A673 (cell line): Measurements from ENCODE around the gene MARCO. TPM values are rescaled to one million over a fixed set of nuclear protein-coding genes. Genes with fewer than 3 reads are reported as not detected.

Experiments used
- BruUV-seq: library from RNA; stranded (reverse); fragments of 400-500 nt; replicated peaks from 2 replicates; lab custom pipeline; 2021; lab: Mats Ljungman, UMichigan
- CTCF ChIA-PET: fragments of 300-600 bp; sonication (Branson Sonifier 250); formaldehyde crosslinking; loops from one replicate; lab custom pipeline; 2022; ENCODE audit warnings: antibody characterized with exemption; lab: Charles Lee
- POLR2A ChIA-PET: fragments of 300-600 bp; sonication (Branson Sonifier 250); formaldehyde crosslinking; loops from one replicate; lab custom pipeline; 2022; ENCODE audit warnings: antibody characterized with exemption; ENCODE audit not compliant: low non-redundant PET; lab: Charles Lee
- DNase-seq: peaks from one replicate; pipeline ENCODE4 v3.0.0-alpha.2; 2015; ENCODE audit warnings: low spot score
- H3K27ac ChIP-seq: fragments of 200-600 bp; sonication (generic); 2 replicates; pipeline ENCODE4 v1.5.1; 2016; ENCODE audit warnings: mixed run types, low read depth, mild to moderate bottlenecking, mixed read lengths, antibody characterized with exemption, low read length; ENCODE audit not compliant: poor library complexity, severe bottlenecking
- H3K27me3 ChIP-seq: fragments of 200-600 bp; sonication (generic); replicated peaks from 2 replicates; pipeline ENCODE4 v1.6.1; 2017; ENCODE audit warnings: mixed run types, low read depth, mild to moderate bottlenecking, mixed read lengths, antibody characterized with exemption, low read length; ENCODE audit not compliant: insufficient read depth, poor library complexity
- H3K36me3 ChIP-seq: fragments of 200-600 bp; sonication (generic); 2 replicates; pipeline ENCODE4 v1.6.1; 2016; ENCODE audit warnings: mixed run types, mild to moderate bottlenecking, mixed read lengths, antibody characterized with exemption, low read length; ENCODE audit not compliant: insufficient read depth, poor library complexity, severe bottlenecking
- H3K4me1 ChIP-seq: fragments of 200-600 bp; sonication (generic); 2 replicates; pipeline ENCODE4 v1.6.1; 2017; ENCODE audit warnings: mixed run types, mild to moderate bottlenecking, mixed read lengths, antibody characterized with exemption, low read length; ENCODE audit not compliant: insufficient read depth, poor library complexity, severe bottlenecking
- H3K4me3 ChIP-seq: fragments of 200-600 bp; sonication (generic); 2 replicates; pipeline ENCODE4 v1.5.1; 2016; ENCODE audit warnings: low read depth, mixed run types, mild to moderate bottlenecking, mixed read lengths, low read length; ENCODE audit not compliant: poor library complexity, severe bottlenecking
- H3K9me3 ChIP-seq: fragments of 200-600 bp; sonication (generic); 2 replicates; pipeline ENCODE4 v1.6.1; 2016; ENCODE audit warnings: mixed run types, low read depth, mild to moderate bottlenecking, mixed read lengths, antibody characterized with exemption, low read length; ENCODE audit not compliant: poor library complexity, severe bottlenecking
- EZH2 ChIP-seq: fragments of 200-600 bp; sonication (generic); IDR thresholded peaks from 2 replicates; pipeline ENCODE4 v1.6.1; 2017; ENCODE audit warnings: borderline replicate concordance, low read depth, mild to moderate bottlenecking, mixed read lengths, antibody characterized with exemption, low read length; ENCODE audit not compliant: poor library complexity, severe bottlenecking
- intact Hi-C: fragments of 100-400 bp; cut with micrococcal nuclease; formaldehyde crosslinking; loops from one replicate; pipeline ENCODE4 v1.10.0; 2022; ENCODE audit not compliant: unreplicated experiment
- total RNA-seq: library from RNA; stranded (reverse); gene quantifications from 2 replicates; pipeline ENCODE4 v1.2.3, GENCODE V29; 2021
- TF ChIP-seq, protein P1 (sequence below): fragments of 300-800, 200-600 bp; sonication (generic); conservative IDR thresholded peaks from 2 replicates; pipeline ENCODE4 v1.5.1; 2017; ENCODE audit warnings: low read depth, mild to moderate bottlenecking, antibody characterized with exemption, low read length, moderate library complexity, mixed read lengths

The MARCO gene
- total RNA-seq, 1 experiment from 2014 or later: not detected

DNA sequence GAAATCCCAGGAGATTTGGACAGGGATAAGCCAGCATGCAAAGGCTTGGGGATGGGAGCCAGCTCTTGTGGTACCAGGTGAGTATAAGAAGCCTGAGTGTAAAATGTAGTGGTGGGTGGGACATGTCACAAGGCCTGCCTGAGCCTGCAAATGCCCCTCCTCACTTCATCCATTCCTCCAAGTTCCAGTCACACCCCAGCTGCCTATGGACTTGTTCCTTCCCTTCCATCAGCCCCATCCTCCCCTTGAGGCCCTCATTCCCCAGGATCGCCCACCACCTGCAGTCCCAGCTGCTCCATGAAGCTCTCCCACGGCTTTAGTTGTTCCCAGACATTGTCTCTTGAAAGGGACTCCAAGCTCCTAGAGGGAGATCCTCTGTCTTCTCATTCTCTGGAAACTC lies 81.5 kb downstream of the MARCO start:
- Histone ChIP-seq H3K27ac (no peak overlapping the region), H3K4me1 (no peaks in the 10 kb centered on the region), H3K36me3 (no peaks in the 10 kb centered on the region), H3K4me3 (no peak overlapping the region), H3K9me3 (no peaks in the 10 kb centered on the region), H3K27me3 (no peaks in the 10 kb centered on the region)
- CTCF ChIA-PET: no interaction called here
- POLR2A ChIA-PET: no interaction called here
- DNase-seq: no peak
- TF ChIP-seq, protein P1, sequence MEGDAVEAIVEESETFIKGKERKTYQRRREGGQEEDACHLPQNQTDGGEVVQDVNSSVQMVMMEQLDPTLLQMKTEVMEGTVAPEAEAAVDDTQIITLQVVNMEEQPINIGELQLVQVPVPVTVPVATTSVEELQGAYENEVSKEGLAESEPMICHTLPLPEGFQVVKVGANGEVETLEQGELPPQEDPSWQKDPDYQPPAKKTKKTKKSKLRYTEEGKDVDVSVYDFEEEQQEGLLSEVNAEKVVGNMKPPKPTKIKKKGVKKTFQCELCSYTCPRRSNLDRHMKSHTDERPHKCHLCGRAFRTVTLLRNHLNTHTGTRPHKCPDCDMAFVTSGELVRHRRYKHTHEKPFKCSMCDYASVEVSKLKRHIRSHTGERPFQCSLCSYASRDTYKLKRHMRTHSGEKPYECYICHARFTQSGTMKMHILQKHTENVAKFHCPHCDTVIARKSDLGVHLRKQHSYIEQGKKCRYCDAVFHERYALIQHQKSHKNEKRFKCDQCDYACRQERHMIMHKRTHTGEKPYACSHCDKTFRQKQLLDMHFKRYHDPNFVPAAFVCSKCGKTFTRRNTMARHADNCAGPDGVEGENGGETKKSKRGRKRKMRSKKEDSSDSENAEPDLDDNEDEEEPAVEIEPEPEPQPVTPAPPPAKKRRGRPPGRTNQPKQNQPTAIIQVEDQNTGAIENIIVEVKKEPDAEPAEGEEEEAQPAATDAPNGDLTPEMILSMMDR: no peak
- no peak for TF ChIP-seq EZH2
- BruUV-seq: no TSS peak
- intact Hi-C loops: no loop called here

DNA sequence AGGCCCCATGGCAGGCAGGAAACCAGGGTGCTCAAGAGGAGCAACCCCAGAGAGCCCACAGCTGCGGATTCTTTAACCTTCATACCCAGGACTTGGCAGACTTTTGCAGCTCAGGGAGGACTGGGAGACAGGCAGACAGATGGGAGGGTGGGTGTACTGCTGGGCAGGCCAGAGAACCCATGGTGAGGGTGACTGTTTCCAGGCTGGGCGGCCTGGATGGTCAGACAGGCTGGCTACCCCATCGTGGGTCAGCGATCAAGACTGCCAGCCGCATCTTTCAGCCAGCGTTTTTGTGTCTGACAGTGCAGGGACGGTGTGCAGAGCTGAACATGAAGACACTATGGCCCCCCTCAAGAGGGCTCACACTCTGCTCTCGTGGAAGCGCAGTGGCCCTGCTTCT lies 82.2 kb downstream of the MARCO start:
- no TSS peak for BruUV-seq
- Histone ChIP-seq H3K4me1 (no peaks in the 10 kb centered on the region), H3K9me3 (no peaks in the 10 kb centered on the region), H3K36me3 (no peaks in the 10 kb centered on the region), H3K4me3 (no peak overlapping the region), H3K27me3 (no peaks in the 10 kb centered on the region), H3K27ac (no peak overlapping the region)
- intact Hi-C loops: no loop called here
- ChIA-PET POLR2A (no interaction called here), CTCF (no interaction called here)
- TF ChIP-seq EZH2: no peak
- TF ChIP-seq, protein P1: no peak
- DNase-seq: no peak

DNA sequence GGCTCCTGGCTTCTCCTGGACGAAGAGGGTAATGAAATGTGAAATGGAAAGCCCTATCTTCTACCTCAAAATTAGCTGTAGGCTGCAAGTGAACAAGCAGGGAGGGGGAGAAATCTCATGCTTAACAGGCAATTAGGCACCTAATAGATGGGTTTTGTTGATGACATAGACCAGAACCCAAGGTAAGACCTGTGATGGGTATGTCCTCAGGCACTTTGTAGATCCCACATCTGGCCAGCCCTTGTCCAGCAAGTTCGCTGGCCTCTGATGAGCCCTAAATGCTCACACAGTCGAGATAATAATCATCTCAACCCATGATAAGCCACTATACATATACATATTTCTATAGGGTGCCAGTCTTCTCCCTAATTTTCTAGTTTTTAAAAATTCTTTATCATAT lies 82.6 kb downstream of the MARCO start:
- CTCF ChIA-PET: no interaction called here
- H3K27me3 ChIP-seq: no peaks in the 10 kb centered on the region

More for the DNA sequence above, 82.6 kb downstream of the MARCO start:
- H3K36me3 ChIP-seq: no peaks in the 10 kb centered on the region
- H3K9me3 ChIP-seq: no peaks in the 10 kb centered on the region
- no TSS peak for BruUV-seq
- POLR2A ChIA-PET: no interaction called here
- no peak overlapping the region for H3K4me3 ChIP-seq
- no peak for DNase-seq
- TF ChIP-seq EZH2: no peak
- TF ChIP-seq, protein P1: no peak
- H3K4me1 ChIP-seq: no peaks in the 10 kb centered on the region
- H3K27ac ChIP-seq: no peak overlapping the region
- intact Hi-C loops: no loop called here
